H9 (cell line): Measurements from ENCODE around the gene FLVCR1. TPM values are rescaled to one million over a fixed set of nuclear protein-coding genes. Genes with fewer than 3 reads are reported as not detected.

Experiments
- DNase-seq: peaks from one replicate; pipeline ENCODE4 v3.0.0-alpha.2; 2017
- H2AFZ ChIP-seq: one replicate; pipeline ENCODE4 v1.6.1; 2013; ENCODE audit warnings: mild to moderate bottlenecking, low read length, control low read depth, moderate library complexity
- H2AK5ac ChIP-seq: 2 replicates; pipeline ENCODE4 v1.6.1; 2013; ENCODE audit warnings: low read length, control low read depth, mixed read lengths; ENCODE audit not compliant: insufficient read length
- H2BK120ac ChIP-seq: one replicate; pipeline ENCODE4 v1.6.1; 2013; ENCODE audit warnings: low read depth, mild to moderate bottlenecking, low read length, control low read depth, inconsistent platforms; ENCODE audit not compliant: poor library complexity, severe bottlenecking
- H2BK12ac ChIP-seq: 2 replicates; pipeline ENCODE4 v1.6.1; 2013; ENCODE audit warnings: low read length, control low read depth, mixed read lengths, low read depth; ENCODE audit not compliant: insufficient read length
- H2BK15ac ChIP-seq: 2 replicates; pipeline ENCODE4 v1.6.1; 2013; ENCODE audit warnings: low read depth, low read length, control low read depth
- H2BK20ac ChIP-seq: one replicate; pipeline ENCODE4 v1.6.1; 2013; ENCODE audit warnings: low read depth, mild to moderate bottlenecking, low read length, control low read depth, inconsistent platforms; ENCODE audit not compliant: poor library complexity, severe bottlenecking
- H2BK5ac ChIP-seq: 2 replicates; pipeline ENCODE4 v1.6.1; 2013; ENCODE audit warnings: low read length, control low read depth, mixed read lengths; ENCODE audit not compliant: insufficient read length
- H3K14ac ChIP-seq: 2 replicates; pipeline ENCODE4 v1.6.1; 2013; ENCODE audit warnings: low read length, control low read depth; ENCODE audit not compliant: insufficient read depth
- H3K18ac ChIP-seq: 2 replicates; pipeline ENCODE4 v1.6.1; 2013; ENCODE audit warnings: low read depth, mild to moderate bottlenecking, mixed read lengths, low read length, control low read depth; ENCODE audit not compliant: insufficient read length
- H3K23ac ChIP-seq: 2 replicates; pipeline ENCODE4 v1.6.1; 2013; ENCODE audit warnings: low read length, control low read depth, mixed read lengths, low read depth; ENCODE audit not compliant: insufficient read length
- H3K23me2 ChIP-seq: 2 replicates; pipeline ENCODE4 v1.6.1; 2013; ENCODE audit warnings: low read depth, mild to moderate bottlenecking, mixed read lengths, low read length, control low read depth; ENCODE audit not compliant: insufficient read length, poor library complexity, severe bottlenecking
- H3K27ac ChIP-seq: 2 replicates; pipeline ENCODE4 v1.5.1; 2013; ENCODE audit warnings: low read length, control low read depth, mixed read lengths, low read depth; ENCODE audit not compliant: insufficient read length
- H3K27me3 ChIP-seq: 2 replicates; pipeline ENCODE4 v1.6.1; 2013; ENCODE audit warnings: low read length, control low read depth, inconsistent platforms; ENCODE audit not compliant: insufficient read depth
- H3K4ac ChIP-seq: 2 replicates; pipeline ENCODE4 v1.6.1; 2013; ENCODE audit warnings: low read depth, mild to moderate bottlenecking, control low read depth, inconsistent platforms, low read length, moderate library complexity
- H3K4me1 ChIP-seq: 2 replicates; pipeline ENCODE4 v1.6.1; 2013; ENCODE audit warnings: low read length, control low read depth, inconsistent platforms; ENCODE audit not compliant: insufficient read depth
- H3K4me2 ChIP-seq: 2 replicates; pipeline ENCODE4 v1.6.1; 2013; ENCODE audit warnings: low read length, control low read depth, mixed read lengths; ENCODE audit not compliant: insufficient read length, insufficient read depth
- H3K56ac ChIP-seq: 2 replicates; pipeline ENCODE4 v1.6.1; 2013; ENCODE audit warnings: low read depth, mild to moderate bottlenecking, mixed read lengths, low read length, control low read depth; ENCODE audit not compliant: insufficient read length
- H3K79me1 ChIP-seq: 2 replicates; pipeline ENCODE4 v1.6.1; 2013; ENCODE audit warnings: low read depth, mild to moderate bottlenecking, moderate library complexity, low read length, control low read depth, inconsistent platforms; ENCODE audit not compliant: insufficient read depth, poor library complexity, severe bottlenecking
- H3K79me2 ChIP-seq: 2 replicates; pipeline ENCODE4 v1.6.1; 2013; ENCODE audit warnings: low read length, control low read depth, inconsistent platforms; ENCODE audit not compliant: insufficient read depth
- H3K9ac ChIP-seq: 2 replicates; pipeline ENCODE4 v1.6.1; 2013; ENCODE audit warnings: low read length, control low read depth, mixed read lengths; ENCODE audit not compliant: insufficient read length; ENCODE audit errors: extremely low read depth
- H3K9me3 ChIP-seq: one replicate; pipeline ENCODE4 v1.6.1; 2013; ENCODE audit warnings: low read depth, low read length, inconsistent platforms; ENCODE audit not compliant: control insufficient read depth
- H3T11ph ChIP-seq: one replicate; pipeline ENCODE4 v1.6.1; 2013; ENCODE audit warnings: mild to moderate bottlenecking, low read length, control low read depth, inconsistent platforms
- H4K20me1 ChIP-seq: one replicate; pipeline ENCODE4 v1.6.1; 2013; ENCODE audit not compliant: control insufficient read depth, insufficient read length, insufficient read depth
- H4K5ac ChIP-seq: 2 replicates; pipeline ENCODE4 v1.6.1; 2013; ENCODE audit warnings: low read depth, mild to moderate bottlenecking, mixed read lengths, low read length, control low read depth; ENCODE audit not compliant: insufficient read length
- H4K8ac ChIP-seq: replicated peaks from 2 replicates; pipeline ENCODE4 v1.6.1; 2013; ENCODE audit warnings: low read length, control low read depth, mixed read lengths, low read depth; ENCODE audit not compliant: insufficient read length
- H4K91ac ChIP-seq: 2 replicates; pipeline ENCODE4 v1.6.1; 2013; ENCODE audit warnings: low read depth, mild to moderate bottlenecking, moderate library complexity, mixed read lengths, low read length, control low read depth; ENCODE audit not compliant: insufficient read length
- H3K27ac Mint-ChIP-seq, 3 experiments: 2 replicates in 2 of 3; 3 replicates in 1 of 3; pipeline ENCODE4 v1.8.0; 2020 to 2021; ENCODE audit warnings: mixed read lengths in 3 of 3, mild to moderate bottlenecking in 1 of 3, moderate library complexity in 1 of 3
- H3K27me3 Mint-ChIP-seq: 2 replicates; pipeline ENCODE4 v1.8.0; 2021; ENCODE audit warnings: low read depth, mild to moderate bottlenecking, moderate library complexity, mixed read lengths
- H3K36me3 Mint-ChIP-seq, 3 experiments: 2 replicates in 2 of 3; 3 replicates in 1 of 3; pipeline ENCODE4 v1.8.0; 2020 to 2021; ENCODE audit warnings: low read depth in 3 of 3, mixed read lengths in 3 of 3; ENCODE audit not compliant: insufficient read depth in 1 of 3
- H3K4me1 Mint-ChIP-seq, 2 experiments: 2 replicates each; pipeline ENCODE4 v1.8.0; 2020; ENCODE audit warnings: mixed read lengths in 2 of 2
- H3K4me3 Mint-ChIP-seq, 2 experiments: 2 replicates in 1 of 2; 3 replicates in 1 of 2; pipeline ENCODE4 v1.8.0; 2020 to 2021; ENCODE audit warnings: mild to moderate bottlenecking in 2 of 2, mixed read lengths in 2 of 2, moderate library complexity in 1 of 2
- H3K9me3 Mint-ChIP-seq, 2 experiments: 2 replicates in 1 of 2; 3 replicates in 1 of 2; pipeline ENCODE4 v1.8.0; 2020; ENCODE audit warnings: mild to moderate bottlenecking in 2 of 2, mixed read lengths in 2 of 2, moderate library complexity in 1 of 2
- CTCF ChIP-seq: fragments of 200-600 bp; sonication (generic); conservative IDR thresholded peaks from 3 replicates; pipeline ENCODE4 v1.8.0; 2021; ENCODE audit warnings: antibody characterized with exemption, mild to moderate bottlenecking
- WGBS: extraction: QIAGEN DNeasy Blood & Tissue Kit; methylation state at CpG from one replicate; pipeline ENCODE4 v1.1.7; 2013; ENCODE audit warnings: missing lambda C conversion rate, low lambda C conversion rate, mixed read lengths; ENCODE audit not compliant: insufficient read length; ENCODE audit errors: extremely low coverage; 5-methylcytosine and 5-hydroxymethylcytosine counted together
- total RNA-seq: library from RNA; stranded (reverse); gene quantifications from 2 replicates; pipeline ENCODE4 v1.2.1, GENCODE V29; 2021

Gene FLVCR1
- total RNA-seq, 1 experiment from 2014 or later, result 55.2 TPM

GRCh38 chr1:212922016-212922415, 63.9 kb downstream of the FLVCR1 start:
- Histone ChIP-seq H3K79me1 (no peaks in the 10 kb centered on the region), H3K4me2 (no peak overlapping the region), H4K20me1 (no peaks in the 10 kb centered on the region), H3K4ac (no peak overlapping the region), H2BK5ac (no peak overlapping the region), H2AFZ (no peak overlapping the region), H3K27me3 (no peaks in the 10 kb centered on the region), H2BK120ac (no peak overlapping the region), H3K56ac (no peak overlapping the region), H3K27ac (no peak overlapping the region), H2AK5ac (no peak overlapping the region), H3K9ac (no peak overlapping the region), H4K91ac (no peak overlapping the region), H3K79me2 (no peaks in the 10 kb centered on the region), H4K5ac (no peak overlapping the region), H2BK20ac (no peak overlapping the region), H3K9me3 (peaks cover 4% of the 10 kb centered on the region), H2BK15ac (no peak overlapping the region), H4K8ac (no peak overlapping the region), H3K23ac (no peak overlapping the region), H3K23me2 (no peaks in the 10 kb centered on the region), H3T11ph (no peak overlapping the region), H3K4me1 (no peaks in the 10 kb centered on the region; the same call in 1 of the 2 replicates), H2BK12ac (no peak overlapping the region), H3K14ac (no peak overlapping the region; the same call in 1 of the 2 replicates), H3K18ac (no peak overlapping the region)
- Mint-ChIP-seq H3K4me1 (peaks cover 26 to 33% of the 10 kb centered on the region in 2 experiments), H3K4me3 (no peak overlapping the region), H3K27me3 (peaks cover 3% of the 10 kb centered on the region), H3K9me3 (peaks cover 1 to 12% of the 10 kb centered on the region in 2 experiments; a peak in 4 of 5 replicates), H3K36me3 (peaks cover 14 to 28% (median 21%) of the 10 kb centered on the region in 3 experiments), H3K27ac (no peak overlapping the region)
- peak; percentile 24 for DNase-seq
- WGBS, result no CpG with 5 or more reads among the region's 5 CpGs
- TF ChIP-seq CTCF, result no peak
